ENCODE measurements around the gene ARMC5. TPM values are rescaled to one million over a fixed set of nuclear protein-coding genes. Genes with fewer than 3 reads are reported as not detected.
"Not testable (repeated sequence)": the region's sequence is repeated elsewhere in the genome, so short reads cannot be mapped to it uniquely, and the experiment has no call there.

ARMC5 gene
- total and polyA plus RNA-seq, 3 donors from 2014 or later = 11.0 to 21.3 (median 19.1) TPM

DNA sequence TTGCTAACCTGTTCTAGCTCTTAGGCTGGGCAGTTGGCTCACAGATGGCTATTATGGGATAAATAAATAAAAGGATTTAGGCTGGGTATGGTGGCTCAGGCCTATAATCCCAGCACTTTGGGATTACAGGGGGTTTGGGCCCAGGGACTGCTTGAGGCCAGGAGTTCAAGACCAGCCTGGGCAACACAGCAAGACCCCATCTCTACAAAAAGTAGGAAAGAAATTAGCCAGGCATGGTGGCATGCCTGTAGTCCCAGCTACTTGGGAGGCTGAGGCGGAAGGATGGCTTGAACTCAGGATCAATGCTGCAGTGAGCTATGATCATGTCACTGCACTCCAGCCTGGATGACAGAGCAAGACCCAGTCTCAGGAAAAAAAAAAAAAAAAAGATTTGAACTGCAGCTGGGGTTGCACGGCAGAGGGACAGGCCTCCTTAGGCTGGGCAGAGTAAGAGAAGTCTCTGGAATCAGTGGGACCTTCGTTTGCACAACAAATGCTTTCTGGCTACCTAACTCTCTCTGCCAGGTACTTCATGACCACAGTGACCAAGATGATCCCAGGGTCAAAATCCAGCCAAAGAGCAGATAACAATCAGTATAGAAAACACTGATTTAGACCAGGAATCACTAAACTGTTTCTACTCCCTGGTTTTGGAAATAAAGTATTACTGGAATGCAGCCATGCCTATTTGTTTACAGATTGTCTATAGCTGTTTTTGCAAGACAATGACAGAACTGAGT, 42.1 kb downstream of the ARMC5 start:
- intact Hi-C loops (cut with DNase I; ENCODE audit: low total_unique reads) = no loop called here
- WGBS, 2 donors = 81 to 88% methylated on average over 3 of the region's 3 CpGs
- Histone ChIP-seq H3K4me1 (peaks cover under 1% of the 10 kb centered on the region), H3K27ac (no peak overlapping the region), H3K9me3 (no peaks in the 10 kb centered on the region), H3K36me3 (ENCODE audit: low read depth, missing control alignments) (no peaks in the 10 kb centered on the region), H3K27me3 (no peaks in the 10 kb centered on the region), H3K4me3 (no peak overlapping the region)
- DNase-seq = no peak
- TF ChIP-seq, protein P1, sequence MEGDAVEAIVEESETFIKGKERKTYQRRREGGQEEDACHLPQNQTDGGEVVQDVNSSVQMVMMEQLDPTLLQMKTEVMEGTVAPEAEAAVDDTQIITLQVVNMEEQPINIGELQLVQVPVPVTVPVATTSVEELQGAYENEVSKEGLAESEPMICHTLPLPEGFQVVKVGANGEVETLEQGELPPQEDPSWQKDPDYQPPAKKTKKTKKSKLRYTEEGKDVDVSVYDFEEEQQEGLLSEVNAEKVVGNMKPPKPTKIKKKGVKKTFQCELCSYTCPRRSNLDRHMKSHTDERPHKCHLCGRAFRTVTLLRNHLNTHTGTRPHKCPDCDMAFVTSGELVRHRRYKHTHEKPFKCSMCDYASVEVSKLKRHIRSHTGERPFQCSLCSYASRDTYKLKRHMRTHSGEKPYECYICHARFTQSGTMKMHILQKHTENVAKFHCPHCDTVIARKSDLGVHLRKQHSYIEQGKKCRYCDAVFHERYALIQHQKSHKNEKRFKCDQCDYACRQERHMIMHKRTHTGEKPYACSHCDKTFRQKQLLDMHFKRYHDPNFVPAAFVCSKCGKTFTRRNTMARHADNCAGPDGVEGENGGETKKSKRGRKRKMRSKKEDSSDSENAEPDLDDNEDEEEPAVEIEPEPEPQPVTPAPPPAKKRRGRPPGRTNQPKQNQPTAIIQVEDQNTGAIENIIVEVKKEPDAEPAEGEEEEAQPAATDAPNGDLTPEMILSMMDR (IDR thresholded peaks at IDR 0.05) = no peak
- TF ChIP-seq POLR2A (IDR thresholded peaks at IDR 0.05) = no peak

GRCh38 chr16:31501966-31502348, 42.7 kb downstream of the ARMC5 start:
- Histone ChIP-seq H3K36me3 (ENCODE audit: low read depth, missing control alignments) (no peaks in the 10 kb centered on the region), H3K9me3 (no peaks in the 10 kb centered on the region), H3K4me3 (no peak overlapping the region), H3K27ac (no peak overlapping the region), H3K27me3 (no peaks in the 10 kb centered on the region), H3K4me1 (peaks cover 6% of the 10 kb centered on the region)
- TF ChIP-seq POLR2A (IDR thresholded peaks at IDR 0.05) = no peak
- TF ChIP-seq, protein P1 (IDR thresholded peaks at IDR 0.05) = no peak
- no peak for DNase-seq
- intact Hi-C loops (cut with DNase I; ENCODE audit: low total_unique reads) = no loop called here
- 82 to 83% methylated on average over 4 of the region's 4 CpGs for WGBS, 2 donors

DNA sequence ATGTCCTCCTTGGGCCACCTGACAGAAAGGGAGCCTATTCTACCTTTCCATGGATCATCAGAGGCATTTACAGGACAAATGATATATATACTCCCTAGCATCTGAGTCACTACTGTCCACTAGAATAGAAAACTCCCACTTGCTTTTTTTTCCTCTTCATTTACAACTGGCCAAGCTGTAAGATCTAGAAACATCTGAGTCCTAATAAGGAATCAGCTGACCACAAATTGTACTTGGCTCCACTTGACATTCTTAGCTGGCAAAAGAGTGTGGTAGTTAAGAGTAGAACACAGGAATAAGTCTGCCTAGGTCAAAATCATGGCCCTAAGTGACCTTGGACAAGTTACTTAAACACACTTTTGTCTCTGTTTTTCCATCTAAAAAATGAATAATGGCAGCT, 43.7 kb downstream of the ARMC5 start:
- Histone ChIP-seq H3K36me3 (ENCODE audit: low read depth, missing control alignments) (no peaks in the 10 kb centered on the region), H3K4me3 (no peak overlapping the region), H3K27ac (no peak overlapping the region), H3K9me3 (no peaks in the 10 kb centered on the region), H3K27me3 (no peaks in the 10 kb centered on the region), H3K4me1 (peaks cover 13% of the 10 kb centered on the region)
- intact Hi-C loops (cut with DNase I; ENCODE audit: low total_unique reads) = no loop called here
- no peak for TF ChIP-seq POLR2A (IDR thresholded peaks at IDR 0.05)
- TF ChIP-seq, protein P1 (IDR thresholded peaks at IDR 0.05) = no peak
- DNase-seq = no peak

DNA sequence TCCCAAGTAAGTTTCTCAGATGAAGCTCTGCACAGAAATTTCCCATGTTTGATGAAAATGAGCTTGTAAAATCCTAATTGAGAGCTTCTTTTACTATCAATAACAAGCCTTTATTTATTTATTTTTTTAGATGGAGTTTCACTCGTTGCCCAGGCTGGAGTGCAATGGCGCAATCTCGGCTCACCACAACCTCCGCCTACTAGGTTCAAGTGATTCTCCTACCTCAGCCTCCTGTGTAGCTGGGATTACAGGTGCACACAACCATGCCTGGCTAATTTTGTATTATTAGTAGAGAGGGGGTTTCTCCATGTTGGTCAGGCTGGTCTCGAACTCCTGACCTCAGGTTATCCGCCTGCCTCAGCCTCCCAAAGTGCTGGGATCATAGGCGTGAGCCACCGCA, 44.3 kb downstream of the ARMC5 start:
- H3K27ac ChIP-seq; H3K4me3 ChIP-seq; H3K27me3 ChIP-seq; DNase-seq; intact Hi-C loops (cut with DNase I; ENCODE audit: low total_unique reads); H3K36me3 ChIP-seq (ENCODE audit: low read depth, missing control alignments); H3K9me3 ChIP-seq: not testable (repeated sequence)
- H3K4me1 ChIP-seq = peaks cover 13% of the 10 kb centered on the region
- 85 to 93% methylated on average over 8 of the region's 8 CpGs for WGBS, 2 donors

GRCh38 chr16:31504159-31504558, 44.9 kb downstream of the ARMC5 start:
- Histone ChIP-seq H3K4me3 (no peak overlapping the region), H3K36me3 (ENCODE audit: low read depth, missing control alignments) (no peaks in the 10 kb centered on the region), H3K27me3 (no peaks in the 10 kb centered on the region), H3K4me1 (peaks cover 16% of the 10 kb centered on the region), H3K27ac (no peak overlapping the region), H3K9me3 (no peaks in the 10 kb centered on the region)
- 67 to 74% methylated on average over 8 of the region's 8 CpGs for WGBS, 2 donors
- intact Hi-C loops (cut with DNase I; ENCODE audit: low total_unique reads) = no loop called here
- no peak for TF ChIP-seq POLR2A (IDR thresholded peaks at IDR 0.05)
- TF ChIP-seq, protein P1 (IDR thresholded peaks at IDR 0.05) = no peak
- DNase-seq = no peak
